CD4-positive, alpha-beta T cell treated with Interleukin-17A for 1 hour (primary cell): Measurements from ENCODE around the gene SMG7.

ENCODE experiments used
- DNase-seq: peaks from one replicate; pipeline ENCODE4 v3.0.0-alpha.2; 2020

SMG7 gene

DNA sequence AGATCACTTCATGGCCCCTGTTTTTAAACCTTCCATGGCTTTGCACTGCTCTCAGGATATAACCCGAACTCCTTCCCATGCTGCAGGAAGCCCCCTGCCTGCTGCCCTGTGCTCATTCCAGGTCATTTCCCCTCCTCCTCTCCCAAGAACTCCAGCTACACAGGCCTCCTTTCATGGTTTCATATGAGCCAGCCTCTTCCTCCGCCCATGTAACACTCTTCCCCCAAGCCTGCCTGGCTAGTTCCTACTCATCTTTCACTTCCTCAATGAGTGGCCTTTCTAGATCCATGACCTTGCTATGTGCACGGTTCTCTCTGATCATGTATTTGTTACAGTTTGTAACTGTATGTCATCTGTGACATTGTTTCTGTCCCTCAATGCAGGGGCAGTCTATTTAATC is 121.1 kb downstream of the SMG7 start:
- DNase-seq, result no peak

GRCh38 chr1:183595537-183595936 is 123.2 kb downstream of the SMG7 start:
- no peak for DNase-seq

DNA sequence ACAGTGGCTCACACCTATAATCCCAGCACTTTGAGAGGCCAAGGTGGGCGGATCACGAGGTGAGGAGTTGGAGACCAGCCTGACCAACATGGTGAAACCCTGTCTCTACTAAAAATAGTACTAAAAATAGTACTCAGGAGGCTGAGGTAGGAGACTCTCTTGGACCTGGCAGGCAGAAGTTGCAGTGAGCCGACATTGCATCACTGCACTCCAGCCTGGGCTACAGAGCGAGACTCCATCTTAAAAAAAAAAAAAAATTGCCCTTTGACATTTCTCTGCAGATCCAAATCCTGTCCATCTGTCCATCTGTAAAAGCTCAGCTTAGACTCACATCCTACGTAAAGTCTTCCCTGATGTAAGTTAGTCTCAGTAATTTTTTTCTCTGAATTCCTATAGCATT is 124.2 kb downstream of the SMG7 start:
- DNase-seq, result no peak

- DNase-seq, result no peak
Measured at GRCh38 chr1:183597656-183598347, 125.5 kb downstream of the SMG7 start.

DNA sequence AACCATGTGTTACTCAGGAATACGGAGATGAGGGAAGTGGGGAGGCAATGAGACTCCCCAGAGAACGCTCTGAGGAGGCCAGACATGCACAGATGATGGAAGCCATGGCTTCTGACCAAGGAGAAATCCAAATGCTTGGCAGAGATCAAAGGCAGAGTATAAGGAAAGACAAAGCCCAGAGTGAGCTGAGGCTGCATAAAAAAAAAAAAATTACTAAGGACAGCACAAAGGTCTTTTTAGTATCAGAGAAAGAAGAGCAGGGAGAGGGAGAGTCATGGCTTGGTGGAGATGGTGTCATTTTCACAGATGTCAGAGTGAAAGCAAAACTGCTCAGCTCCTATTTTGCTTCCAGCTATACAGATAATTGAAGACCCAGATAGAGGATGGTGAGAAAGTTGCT is 126.1 kb downstream of the SMG7 start:
- no peak for DNase-seq

- no peak for DNase-seq
Measured at GRCh38 chr1:183600136-183600535, 127.8 kb downstream of the SMG7 start.

- no peak for DNase-seq
Measured at GRCh38 chr1:183600634-183601033, 128.3 kb downstream of the SMG7 start.

GRCh38 chr1:183602510-183602909 is 130.2 kb downstream of the SMG7 start:
- DNase-seq, result no peak
